T-helper 1 cell treated with Interleukin-12 subunit alpha and Interleukin-12 subunit beta and Interleukin-4 antibody, amounts not matched to agents 30 ng/mL and 1 ng/mL, for 36 hours (primary cell): ENCODE results near the gene HNRNPL. TPM values are rescaled to one million over a fixed set of nuclear protein-coding genes. Genes with fewer than 3 reads are reported as not detected.
"Not testable (repeated sequence)": the region's sequence is repeated elsewhere in the genome, so short reads cannot be mapped to it uniquely, and the experiment has no call there.

Experiments
- intact Hi-C: fragments of 100-400 bp; cut with micrococcal nuclease; formaldehyde crosslinking; loops from one replicate; pipeline ENCODE4 v1.15.1; 2024
- total RNA-seq: library from RNA; stranded (reverse); gene quantifications from 2 replicates; pipeline ENCODE4 v1.2.3, GENCODE V29; 2022

HNRNPL gene
- total RNA-seq, 1 donor from 2014 or later = 515 TPM

- intact Hi-C loops = loop anchor here (10.0 kb wide), 1 partner anchor 53 kb away; no protein-coding TSS in a partner anchor
These were observed 42.2 kb downstream of the HNRNPL start for GRCh38 chr19:38807374-38808098.

- intact Hi-C loops = loop anchor here (10.0 kb wide), 1 partner anchor 52 kb away; no protein-coding TSS in a partner anchor
These were observed 43.4 kb downstream of the HNRNPL start for GRCh38 chr19:38806371-38806770.

GRCh38 chr19:38805180-38805579 is 44.6 kb downstream of the HNRNPL start:
- intact Hi-C loops = loop anchor here (10.0 kb wide), 1 partner anchor 50 kb away; no protein-coding TSS in a partner anchor

GRCh38 chr19:38803543-38803942 is 46.2 kb downstream of the HNRNPL start:
- intact Hi-C loops = loop anchor here (10.0 kb wide), 1 partner anchor 49 kb away; no protein-coding TSS in a partner anchor

GRCh38 chr19:38801359-38802095 is 48.3 kb downstream of the HNRNPL start:
- intact Hi-C loops = loop anchor here (10.0 kb wide), 1 partner anchor 47 kb away; no protein-coding TSS in a partner anchor

GRCh38 chr19:38800577-38801347 is 49.0 kb downstream of the HNRNPL start:
- intact Hi-C loops = loop anchor here (10.0 kb wide), 1 partner anchor 46 kb away; no protein-coding TSS in a partner anchor

- intact Hi-C loops = no loop called here
These were observed 50.7 kb downstream of the HNRNPL start for GRCh38 chr19:38799104-38799503.

GRCh38 chr19:38797781-38798180 is 52.0 kb downstream of the HNRNPL start:
- intact Hi-C loops = not testable (repeated sequence)

GRCh38 chr19:38796154-38796553 is 53.6 kb downstream of the HNRNPL start:
- intact Hi-C loops = no loop called here

GRCh38 chr19:38795549-38795948 is 54.2 kb downstream of the HNRNPL start:
- intact Hi-C loops = no loop called here

GRCh38 chr19:38793671-38794070 is 56.1 kb downstream of the HNRNPL start:
- intact Hi-C loops = loop anchor here (2.0 kb wide), 2 partner anchors 19 to 37 kb away; partner anchors contain the start of gene ECH1

GRCh38 chr19:38793177-38793576 is 56.6 kb downstream of the HNRNPL start:
- intact Hi-C loops = loop anchor here (2.0 kb wide), 2 partner anchors 18 to 38 kb away; partner anchors contain the start of gene ECH1

- intact Hi-C loops = loop anchor here (2.0 kb wide), 2 partner anchors 18 to 38 kb away; partner anchors contain the start of gene ECH1
These were observed 57.3 kb downstream of the HNRNPL start for GRCh38 chr19:38792250-38793111.

GRCh38 chr19:38791451-38792064 is 58.2 kb downstream of the HNRNPL start:
- intact Hi-C loops = loop anchor here (2.0 kb wide), 2 partner anchors 17 to 39 kb away; partner anchors contain the start of gene ECH1

GRCh38 chr19:38790507-38791403 is 59.0 kb downstream of the HNRNPL start:
- intact Hi-C loops = not testable (repeated sequence)

- intact Hi-C loops = loop anchor here (2.0 kb wide), 1 partner anchor 20 kb away; no protein-coding TSS in a partner anchor
These were observed 61.1 kb downstream of the HNRNPL start, which contains the start of gene LGALS7B for GRCh38 chr19:38788478-38789243. LGALS7B (plus strand) TSS chr19:38789200; CDS start chr19:38789227, 27 bp downstream.

- intact Hi-C loops = no loop called here
These were observed 63.1 kb downstream of the HNRNPL start for GRCh38 chr19:38786572-38787265.
